RWPE1 (cell line): ENCODE results near the gene ARID3A.
"Not testable (repeated sequence)": the region's sequence is repeated elsewhere in the genome, so short reads cannot be mapped to it uniquely, and the experiment has no call there.

ENCODE experiments used
- CTCF ChIA-PET: fragments of 350-600 bp; sonication (Branson Sonifier 250); formaldehyde crosslinking; extraction: SDS; loops from one replicate; lab custom pipeline; 2021; lab: Yijun Ruan, JAX
- POLR2A ChIA-PET: fragments of 400-600 bp; formaldehyde crosslinking; extraction: SDS; loops from one replicate; lab custom pipeline; 2020; ENCODE audit warnings: antibody characterized with exemption; ENCODE audit not compliant: low non-redundant PET; lab: Yijun Ruan, JAX
- DNase-seq: peaks from one replicate; pipeline ENCODE4 v3.0.0; 2012; ENCODE audit warnings: low spot score
- H3K27ac ChIP-seq: fragments of 450-650 bp; 2 replicates; pipeline ENCODE4 v1.5.1; 2017
- CTCF ChIP-seq: fragments of 450-650 bp; conservative IDR thresholded peaks from 2 replicates; pipeline ENCODE4 v1.5.1; 2017; ENCODE audit warnings: low read depth, mild to moderate bottlenecking

Gene ARID3A

DNA sequence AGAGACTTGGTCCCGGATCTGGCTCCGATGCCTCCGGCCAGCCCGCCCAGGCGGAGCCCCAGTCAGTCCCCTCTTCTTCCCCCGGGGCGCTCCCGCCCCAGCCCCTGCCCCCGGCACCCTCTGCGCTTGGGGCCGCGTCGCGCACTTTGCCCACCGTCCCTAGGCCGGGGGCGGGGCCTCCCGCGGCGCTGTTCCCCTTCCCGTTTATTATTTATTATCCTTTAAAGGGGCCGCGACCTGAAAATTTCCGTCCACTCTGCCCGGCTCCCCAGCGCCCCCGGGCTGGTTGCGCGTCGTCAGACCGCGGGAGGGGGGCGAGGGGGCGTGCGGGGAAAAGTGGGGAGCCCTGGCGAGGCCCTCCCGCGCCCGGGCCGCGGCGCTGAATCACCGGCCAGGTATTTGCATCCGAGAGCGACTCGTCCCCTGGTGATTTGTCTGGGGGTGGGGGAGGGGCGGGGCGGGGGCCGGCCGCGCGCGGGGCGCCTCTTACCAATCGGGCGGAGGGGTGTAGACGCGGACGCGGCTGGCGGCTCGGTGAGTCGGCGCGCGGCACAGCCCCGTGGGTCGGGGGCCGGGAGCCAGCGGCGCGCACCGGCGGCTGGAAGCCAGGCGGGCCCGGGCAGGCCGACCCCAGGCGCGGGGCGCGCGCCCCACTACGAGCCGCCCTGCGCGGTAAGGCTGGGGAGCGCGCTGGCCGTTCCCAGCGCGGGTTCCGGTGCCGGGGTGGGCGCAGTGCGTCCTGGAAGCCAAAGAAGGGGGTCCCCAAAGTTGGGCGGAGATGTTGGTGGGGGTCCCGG, at the start of gene ARID3A:
TSS of gene ARID3A (plus strand) at position 510 of the 797 bp plus-strand sequence. CDS start 3,494 bp downstream, outside the sequence.
- ChIA-PET POLR2A (interaction anchor here (0.5 kb wide), 1 partner anchor 76 kb away, joined by 10 read pairs; no protein-coding TSS in a partner anchor), CTCF (interaction anchor here (1.4 kb wide), 1 partner anchor 56 kb away, joined by 4 read pairs; no protein-coding TSS in a partner anchor)
- peak; percentile 86 for DNase-seq
- peak within 1 kb of the TSS; percentile 85 for H3K27ac ChIP-seq
- TF ChIP-seq CTCF: no peak

- no peak for DNase-seq
- TF ChIP-seq CTCF: no peak
- ChIA-PET POLR2A (no interaction called here), CTCF (interaction anchor here (0.6 kb wide), 1 partner anchor 42 kb away, joined by 3 read pairs; no protein-coding TSS in a partner anchor)
- H3K27ac ChIP-seq: peak overlapping the region; percentile 100
These were observed 49.7 kb upstream of the ARID3A start for GRCh38 chr19:876089-876488.

DNA sequence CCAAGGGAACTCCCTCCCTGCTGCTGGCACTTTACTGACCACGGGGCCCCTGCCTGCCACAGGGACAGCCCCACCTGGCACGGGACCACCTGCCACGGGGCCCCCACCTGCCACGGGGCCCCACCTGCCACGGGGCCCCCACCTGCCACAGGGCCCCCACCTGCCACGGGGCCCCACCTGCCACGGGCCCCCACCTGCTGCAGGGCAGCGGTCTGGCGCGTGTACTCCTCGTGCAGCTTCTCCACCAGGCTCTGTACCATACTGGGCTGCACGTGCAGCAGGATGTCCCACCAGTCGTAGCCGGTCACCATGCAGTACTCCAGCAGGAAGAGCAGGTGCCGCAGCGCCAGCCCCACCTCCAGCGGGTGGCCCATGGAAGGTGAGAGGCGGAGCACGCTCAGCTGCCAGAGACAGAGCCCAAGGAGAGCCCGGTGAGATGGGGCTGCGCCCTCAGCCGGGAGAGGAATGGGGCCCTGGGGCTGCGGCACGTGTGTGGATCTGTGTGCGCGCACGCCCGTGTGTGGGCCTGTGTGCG, 49.0 kb upstream of the ARID3A start:
- CTCF ChIA-PET: no interaction called here
- peak overlapping the region; percentile 100 for H3K27ac ChIP-seq
- POLR2A ChIA-PET: no interaction called here
- no peak for TF ChIP-seq CTCF
- DNase-seq: no peak

DNA sequence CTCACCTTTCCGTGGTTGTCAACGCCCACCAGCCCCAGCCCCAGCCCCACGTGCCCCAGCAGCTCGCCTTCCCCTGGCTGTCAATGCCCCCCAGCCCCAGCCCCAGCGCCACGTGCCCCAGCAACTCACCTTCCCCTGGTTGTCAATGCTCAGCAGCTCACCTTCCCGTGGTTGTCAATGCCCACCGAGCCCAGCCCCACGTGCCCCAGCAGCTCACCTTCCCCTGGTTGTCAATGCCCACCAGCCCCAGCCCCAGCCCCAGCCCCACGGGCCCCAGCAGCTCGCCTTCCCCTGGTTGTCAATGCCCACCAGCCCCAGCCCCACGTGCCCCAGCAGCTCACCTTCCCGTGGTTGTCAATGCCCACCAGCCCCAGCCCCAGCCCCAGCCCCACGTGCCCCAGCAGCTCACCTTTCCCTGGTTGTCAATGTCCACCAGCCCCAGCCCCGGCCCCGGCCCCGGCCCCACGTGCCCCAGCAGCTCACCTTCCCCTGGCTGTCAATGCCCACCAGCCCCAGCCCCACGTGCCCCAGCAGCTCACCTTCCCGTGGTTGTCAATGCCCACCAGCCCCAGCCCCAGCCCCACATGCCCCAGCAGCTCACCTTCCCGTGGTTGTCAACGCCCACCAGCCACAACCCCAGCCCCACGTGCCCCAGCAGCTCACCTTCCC, 47.7 kb upstream of the ARID3A start:
- H3K27ac ChIP-seq, CTCF ChIA-PET, POLR2A ChIA-PET, DNase-seq: not testable (repeated sequence)

- not testable (repeated sequence) for H3K27ac ChIP-seq, DNase-seq
- CTCF ChIA-PET: interaction anchor here (0.6 kb wide), 2 partner anchors 41 to 731 kb away, joined by 4 read pairs; no protein-coding TSS in a partner anchor
- POLR2A ChIA-PET: interaction anchor here (0.6 kb wide), 2 partner anchors 12 to 31 kb away, joined by 4 to 5 read pairs; no protein-coding TSS in a partner anchor
These were observed 46.9 kb upstream of the ARID3A start for GRCh38 chr19:878751-879561.

- no peak for TF ChIP-seq CTCF
- DNase-seq: no peak
- ChIA-PET CTCF (interaction anchor here (0.6 kb wide), 2 partner anchors 42 to 730 kb away, joined by 4 read pairs; no protein-coding TSS in a partner anchor), POLR2A (interaction anchor here (0.5 to 0.6 kb wide), 2 partner anchors 11 to 17 kb away, joined by 4 read pairs; no protein-coding TSS in a partner anchor)
- 0 out of 2 replicates have a peak overlapping the region, but pooled peaks have one; percentile 13 for H3K27ac ChIP-seq
These were observed 46.0 kb upstream of the ARID3A start for GRCh38 chr19:879711-880438.
